Ascending aorta (tissue), 2 donors: ENCODE results near the gene FAM25A. TPM values are rescaled to one million over a fixed set of nuclear protein-coding genes. Genes with fewer than 3 reads are reported as not detected.
"Not testable (repeated sequence)": the region's sequence is repeated elsewhere in the genome, so short reads cannot be mapped to it uniquely, and the experiment has no call there.

ENCODE experiments used
- DNase-seq, 2 donors: peaks; one replicate each; pipeline ENCODE4 v3.0.0-alpha.2; 2019; ENCODE audit warnings: low spot score in 2 of 2
- H3K27ac ChIP-seq, 2 donors: fragments of 200-600 bp; sonication (generic); one replicate each; pipeline ENCODE4 v1.5.1; 2016 to 2017; ENCODE audit warnings: mild to moderate bottlenecking in 1 of 2
- H3K27me3 ChIP-seq: fragments of 200-600 bp; sonication (generic); one replicate; pipeline ENCODE4 v1.5.1; 2017
- H3K36me3 ChIP-seq, 2 donors: fragments of 200-600 bp; sonication (generic); one replicate each; pipeline ENCODE4 v1.5.1; 2016
- H3K4me1 ChIP-seq, 2 donors: fragments of 200-600 bp; sonication (generic); one replicate each; pipeline ENCODE4 v1.5.1; 2016 to 2017; ENCODE audit warnings: mild to moderate bottlenecking in 1 of 2
- H3K4me3 ChIP-seq, 2 donors: fragments of 200-600 bp; sonication (generic); one replicate each; pipeline ENCODE4 v1.5.1; 2016 to 2017; ENCODE audit warnings: mild to moderate bottlenecking in 1 of 2
- H3K9me3 ChIP-seq, 2 donors: fragments of 200-600 bp; sonication (generic); one replicate each; pipeline ENCODE4 v1.5.1; 2016
- CTCF ChIP-seq, 3 experiments: fragments of 200-600 bp in 2 of 3; fragments of 450-650 bp in 1 of 3; sonication (generic) in 2 of 3; IDR thresholded peaks; one replicate each; pipeline ENCODE4 v1.5.1; 2016 to 2019; ENCODE audit warnings: antibody characterized with exemption in 3 of 3, mild to moderate bottlenecking in 1 of 3, moderate library complexity in 1 of 3
- intact Hi-C: fragments of 100-400 bp; cut with DNase I; formaldehyde crosslinking; loops from one replicate; pipeline ENCODE4 v1.15.1; 2023
- total RNA-seq: library from RNA; depleted of rRNA; stranded (reverse); fragments of >200 nt; gene quantifications from one replicate; pipeline ENCODE4 v1.1.0, GENCODE V29; 2016

The FAM25A gene
- total RNA-seq, 1 donor from 2014 or later, result not detected

- no peak overlapping the region for H3K27ac ChIP-seq
- H3K4me3 ChIP-seq, result no peak overlapping the region
- no peaks in the 10 kb centered on the region for H3K9me3 ChIP-seq
- no peak for DNase-seq
- H3K27me3 ChIP-seq, result no peaks in the 10 kb centered on the region
- peaks cover 0 to 2% of the 10 kb centered on the region in 2 donors for H3K4me1 ChIP-seq
- intact Hi-C loops, result no loop called here
- TF ChIP-seq CTCF (IDR thresholded peaks at IDR 0.05), result no peak
- H3K36me3 ChIP-seq, result peaks cover 5 to 8% of the 10 kb centered on the region in 2 donors
Observed at GRCh38 chr10:86988520-86988919, 31.6 kb upstream of the FAM25A start.

- peaks cover 16 to 35% of the 10 kb centered on the region in 2 donors for H3K36me3 ChIP-seq
- H3K27me3 ChIP-seq, DNase-seq, H3K4me3 ChIP-seq, H3K4me1 ChIP-seq, H3K9me3 ChIP-seq, intact Hi-C loops, H3K27ac ChIP-seq: not testable (repeated sequence)
Observed at GRCh38 chr10:86991362-86991761, 28.7 kb upstream of the FAM25A start.

GRCh38 chr10:86992456-86992855, 27.6 kb upstream of the FAM25A start:
- no peak overlapping the region for H3K4me3 ChIP-seq
- peaks cover 22 to 45% of the 10 kb centered on the region in 2 donors for H3K36me3 ChIP-seq
- no peak for DNase-seq
- no peak overlapping the region for H3K27ac ChIP-seq
- no peaks in the 10 kb centered on the region for H3K9me3 ChIP-seq
- H3K27me3 ChIP-seq, result no peaks in the 10 kb centered on the region
- no peak for TF ChIP-seq CTCF (IDR thresholded peaks at IDR 0.05)
- intact Hi-C loops, result no loop called here
- H3K4me1 ChIP-seq, result peaks cover 0 to 2% of the 10 kb centered on the region in 2 donors

- no peak for DNase-seq
- peaks cover 22 to 45% of the 10 kb centered on the region in 2 donors for H3K36me3 ChIP-seq
Observed at GRCh38 chr10:86992929-86993328, 27.2 kb upstream of the FAM25A start.

GRCh38 chr10:86999802-87000403, 20.2 kb upstream of the FAM25A start:
- H3K9me3 ChIP-seq, DNase-seq, H3K4me3 ChIP-seq, H3K27ac ChIP-seq, intact Hi-C loops, H3K4me1 ChIP-seq, H3K27me3 ChIP-seq: not testable (repeated sequence)
- peaks cover 11 to 39% of the 10 kb centered on the region in 2 donors for H3K36me3 ChIP-seq

More at GRCh38 chr10:86992929-86993328, 27.2 kb upstream of the FAM25A start:
- intact Hi-C loops, result no loop called here
- Histone ChIP-seq H3K4me3 (no peak overlapping the region), H3K27ac (no peak overlapping the region), H3K27me3 (no peaks in the 10 kb centered on the region), H3K9me3 (no peaks in the 10 kb centered on the region), H3K4me1 (peaks cover 0 to 2% of the 10 kb centered on the region in 2 donors)
- no peak for TF ChIP-seq CTCF (IDR thresholded peaks at IDR 0.05)

- Histone ChIP-seq H3K27ac (no peak overlapping the region), H3K4me3 (no peak overlapping the region), H3K4me1 (no peaks in the 10 kb centered on the region), H3K36me3 (peaks cover 10 to 33% of the 10 kb centered on the region in 2 donors), H3K27me3 (no peaks in the 10 kb centered on the region), H3K9me3 (no peaks in the 10 kb centered on the region)
- TF ChIP-seq CTCF (IDR thresholded peaks at IDR 0.05), result no peak
- intact Hi-C loops, result no loop called here
- DNase-seq, result no peak
Observed at GRCh38 chr10:87000491-87000890, 19.6 kb upstream of the FAM25A start.

- DNase-seq, H3K4me3 ChIP-seq, H3K4me1 ChIP-seq, H3K27me3 ChIP-seq, H3K9me3 ChIP-seq, H3K27ac ChIP-seq, intact Hi-C loops: not testable (repeated sequence)
- H3K36me3 ChIP-seq, result peaks cover 11% of the 10 kb centered on the region in 2 donors
Observed at GRCh38 chr10:87007124-87007523, 13.0 kb upstream of the FAM25A start.

- H3K27me3 ChIP-seq, H3K9me3 ChIP-seq, DNase-seq, intact Hi-C loops, H3K4me3 ChIP-seq, H3K27ac ChIP-seq, H3K4me1 ChIP-seq: not testable (repeated sequence)
- peaks cover 11% of the 10 kb centered on the region in 2 donors for H3K36me3 ChIP-seq
Observed at GRCh38 chr10:87007674-87008073, 12.4 kb upstream of the FAM25A start.

GRCh38 chr10:87008303-87008702, 11.8 kb upstream of the FAM25A start:
- H3K4me3 ChIP-seq, DNase-seq, H3K4me1 ChIP-seq, H3K9me3 ChIP-seq, H3K27ac ChIP-seq, H3K27me3 ChIP-seq, intact Hi-C loops: not testable (repeated sequence)
- peaks cover 11% of the 10 kb centered on the region in 2 donors for H3K36me3 ChIP-seq

GRCh38 chr10:87009134-87009696, 10.9 kb upstream of the FAM25A start:
- intact Hi-C loops, H3K9me3 ChIP-seq, H3K27me3 ChIP-seq, DNase-seq, H3K27ac ChIP-seq, H3K4me3 ChIP-seq, H3K4me1 ChIP-seq: not testable (repeated sequence)
- H3K36me3 ChIP-seq, result peaks cover 11% of the 10 kb centered on the region in 2 donors
